ENCODE data around the gene RPL10A. TPM values are rescaled to one million over a fixed set of nuclear protein-coding genes. Genes with fewer than 3 reads are reported as not detected.

Gene RPL10A
- total RNA-seq, 1 experiment from 2014 or later = 828 TPM

DNA sequence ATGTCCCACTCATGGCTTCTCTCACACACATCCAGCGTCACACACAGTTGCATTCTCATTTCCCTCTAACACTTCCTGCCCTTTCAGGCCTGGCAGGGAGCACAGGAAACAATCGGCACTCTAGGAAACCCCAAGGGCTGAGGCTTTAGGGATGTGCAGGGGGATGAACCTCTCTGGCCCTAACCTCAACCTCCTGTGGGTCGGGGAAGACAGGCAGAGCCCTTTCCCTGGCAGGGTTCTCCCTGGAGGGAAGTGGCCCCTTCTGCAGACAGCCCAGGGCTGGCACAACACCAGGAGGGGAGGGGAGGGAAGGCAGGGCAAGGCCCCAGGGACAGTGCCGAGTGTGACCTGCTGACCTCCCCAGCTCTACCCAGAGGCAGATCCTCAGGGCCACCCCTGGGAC is 26.0 kb downstream of the RPL10A start:
- Mint-ChIP-seq H3K4me1 (ENCODE audit: low read depth, unreplicated experiment) (peaks cover 53% of the 10 kb centered on the region), H3K27ac (ENCODE audit: unreplicated experiment) (no peak overlapping the region), H3K36me3 (ENCODE audit: insufficient read depth, unreplicated experiment) (peaks cover 37% of the 10 kb centered on the region), H3K27me3 (ENCODE audit: unreplicated experiment) (no peaks in the 10 kb centered on the region), H3K9me3 (ENCODE audit: low read depth, unreplicated experiment) (peaks cover 2% of the 10 kb centered on the region), H3K4me3 (ENCODE audit: low read depth, unreplicated experiment) (no peak overlapping the region)
- DNase-seq = no peak
- CTCF ChIA-PET = no interaction called here
- BruUV-seq (replicated peaks) = no TSS peak
- TF ChIP-seq, protein P1, sequence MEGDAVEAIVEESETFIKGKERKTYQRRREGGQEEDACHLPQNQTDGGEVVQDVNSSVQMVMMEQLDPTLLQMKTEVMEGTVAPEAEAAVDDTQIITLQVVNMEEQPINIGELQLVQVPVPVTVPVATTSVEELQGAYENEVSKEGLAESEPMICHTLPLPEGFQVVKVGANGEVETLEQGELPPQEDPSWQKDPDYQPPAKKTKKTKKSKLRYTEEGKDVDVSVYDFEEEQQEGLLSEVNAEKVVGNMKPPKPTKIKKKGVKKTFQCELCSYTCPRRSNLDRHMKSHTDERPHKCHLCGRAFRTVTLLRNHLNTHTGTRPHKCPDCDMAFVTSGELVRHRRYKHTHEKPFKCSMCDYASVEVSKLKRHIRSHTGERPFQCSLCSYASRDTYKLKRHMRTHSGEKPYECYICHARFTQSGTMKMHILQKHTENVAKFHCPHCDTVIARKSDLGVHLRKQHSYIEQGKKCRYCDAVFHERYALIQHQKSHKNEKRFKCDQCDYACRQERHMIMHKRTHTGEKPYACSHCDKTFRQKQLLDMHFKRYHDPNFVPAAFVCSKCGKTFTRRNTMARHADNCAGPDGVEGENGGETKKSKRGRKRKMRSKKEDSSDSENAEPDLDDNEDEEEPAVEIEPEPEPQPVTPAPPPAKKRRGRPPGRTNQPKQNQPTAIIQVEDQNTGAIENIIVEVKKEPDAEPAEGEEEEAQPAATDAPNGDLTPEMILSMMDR (IDR thresholded peaks at IDR 0.05; ENCODE audit: unreplicated experiment) = no peak
- intact Hi-C loops (cut with micrococcal nuclease; ENCODE audit: unreplicated experiment) = no loop called here

DNA sequence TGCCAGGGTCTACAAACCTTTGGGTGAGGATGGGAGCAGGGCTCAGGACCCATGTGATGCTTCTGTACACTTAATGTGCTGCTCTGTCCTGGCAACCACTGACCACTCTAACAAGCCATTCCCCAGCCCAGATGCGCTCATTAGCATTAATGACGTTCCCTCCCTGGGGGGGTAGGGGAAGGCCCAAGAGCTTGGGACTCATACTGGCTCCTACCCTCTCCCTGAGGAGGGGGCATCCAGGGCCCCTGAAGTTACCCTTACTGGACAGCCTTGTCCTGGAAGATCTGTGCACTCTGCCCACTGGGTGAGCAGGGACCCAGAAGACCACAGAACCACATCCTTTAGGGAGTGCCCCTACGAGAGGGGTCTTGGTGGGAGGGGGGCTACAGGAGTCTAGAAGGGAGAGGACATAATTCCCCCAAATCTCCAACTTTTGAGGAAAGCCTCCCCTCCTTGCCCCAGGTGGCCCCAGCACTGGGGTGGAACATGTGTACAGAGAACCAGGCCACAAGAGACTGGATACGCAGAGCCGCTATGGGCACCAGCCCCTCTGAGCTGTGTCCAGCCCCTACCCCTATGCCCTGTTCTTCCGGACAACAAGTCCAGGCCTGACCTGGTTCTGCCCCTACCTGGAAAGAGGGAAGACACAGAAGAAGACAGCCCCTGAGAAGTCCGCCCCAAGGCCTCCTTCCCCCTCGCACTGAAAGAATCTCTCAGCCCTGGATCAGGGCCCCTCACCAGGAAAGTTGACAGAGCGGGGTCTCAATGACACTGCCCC is 27.2 kb downstream of the RPL10A start:
- CTCF ChIA-PET = interaction anchor here (0.6 to 1.0 kb wide), 2 partner anchors 21 to 48 kb away, joined by 3 to 6 read pairs; no protein-coding TSS in a partner anchor
- TSS peak; percentile 61 for BruUV-seq (replicated peaks)
- Mint-ChIP-seq H3K4me1 (ENCODE audit: low read depth, unreplicated experiment) (peaks cover 49% of the 10 kb centered on the region), H3K27me3 (ENCODE audit: unreplicated experiment) (no peaks in the 10 kb centered on the region), H3K4me3 (ENCODE audit: low read depth, unreplicated experiment) (peak overlapping the region; percentile 70), H3K9me3 (ENCODE audit: low read depth, unreplicated experiment) (peaks cover 2% of the 10 kb centered on the region), H3K27ac (ENCODE audit: unreplicated experiment) (peak overlapping the region; percentile 43), H3K36me3 (ENCODE audit: insufficient read depth, unreplicated experiment) (peaks cover 37% of the 10 kb centered on the region)
- TF ChIP-seq, protein P1 (IDR thresholded peaks at IDR 0.05; ENCODE audit: unreplicated experiment) = no peak
- intact Hi-C loops (cut with micrococcal nuclease; ENCODE audit: unreplicated experiment) = no loop called here
- no peak for DNase-seq

DNA sequence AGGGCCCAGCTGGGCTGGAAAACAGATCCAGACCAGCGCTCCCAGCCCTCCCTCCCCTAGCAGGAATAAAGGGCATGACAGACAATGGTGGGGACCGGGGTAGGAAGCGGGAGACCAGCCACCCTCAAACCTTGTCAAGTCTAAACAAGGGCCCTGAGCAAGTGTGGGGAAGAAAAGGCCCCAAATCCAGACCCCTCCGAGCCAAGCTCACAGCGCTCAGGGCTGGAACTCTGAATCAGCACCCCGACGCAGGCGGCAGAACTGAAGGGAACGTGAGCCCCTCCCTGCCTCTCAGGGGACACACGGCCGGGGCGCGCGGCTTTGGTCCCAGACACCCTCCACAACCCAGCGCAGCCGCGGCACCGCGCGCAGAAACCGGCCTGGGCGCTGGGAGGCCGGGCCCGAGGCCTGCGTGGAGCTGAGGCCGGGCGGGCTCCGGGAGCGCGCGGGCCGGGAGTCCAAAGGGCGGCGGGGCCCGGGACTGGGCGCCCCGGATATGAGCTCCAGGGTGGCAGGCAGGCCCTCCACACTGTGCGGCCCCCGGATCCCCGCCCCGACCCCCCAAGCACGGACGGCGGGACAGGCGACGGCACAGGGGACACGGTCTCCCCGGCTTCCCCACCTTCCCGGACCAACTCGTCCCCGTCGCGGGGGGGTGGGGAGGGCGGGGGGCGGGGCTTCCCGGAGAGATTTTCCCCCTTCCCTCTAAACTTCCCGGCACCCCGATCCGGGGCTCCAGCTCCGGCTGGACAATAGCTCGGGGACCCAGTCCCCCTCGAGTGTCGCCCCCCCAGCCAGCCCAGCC is 28.0 kb downstream of the RPL10A start:
- Mint-ChIP-seq H3K27me3 (ENCODE audit: unreplicated experiment) (no peaks in the 10 kb centered on the region), H3K9me3 (ENCODE audit: low read depth, unreplicated experiment) (peaks cover 2% of the 10 kb centered on the region), H3K4me3 (ENCODE audit: low read depth, unreplicated experiment) (peak overlapping the region; percentile 70), H3K4me1 (ENCODE audit: low read depth, unreplicated experiment) (peaks cover 41% of the 10 kb centered on the region), H3K36me3 (ENCODE audit: insufficient read depth, unreplicated experiment) (peaks cover 37% of the 10 kb centered on the region), H3K27ac (ENCODE audit: unreplicated experiment) (peak overlapping the region; percentile 43)
- TF ChIP-seq, protein P1 (IDR thresholded peaks at IDR 0.05; ENCODE audit: unreplicated experiment) = no peak
- CTCF ChIA-PET = interaction anchor here (0.6 to 1.0 kb wide), 3 partner anchors 21 to 26 kb away, joined by 3 to 4 read pairs (median 4); no protein-coding TSS in a partner anchor
- peak; percentile 47 for DNase-seq
- no TSS peak for BruUV-seq (replicated peaks)
- intact Hi-C loops (cut with micrococcal nuclease; ENCODE audit: unreplicated experiment) = no loop called here

DNA sequence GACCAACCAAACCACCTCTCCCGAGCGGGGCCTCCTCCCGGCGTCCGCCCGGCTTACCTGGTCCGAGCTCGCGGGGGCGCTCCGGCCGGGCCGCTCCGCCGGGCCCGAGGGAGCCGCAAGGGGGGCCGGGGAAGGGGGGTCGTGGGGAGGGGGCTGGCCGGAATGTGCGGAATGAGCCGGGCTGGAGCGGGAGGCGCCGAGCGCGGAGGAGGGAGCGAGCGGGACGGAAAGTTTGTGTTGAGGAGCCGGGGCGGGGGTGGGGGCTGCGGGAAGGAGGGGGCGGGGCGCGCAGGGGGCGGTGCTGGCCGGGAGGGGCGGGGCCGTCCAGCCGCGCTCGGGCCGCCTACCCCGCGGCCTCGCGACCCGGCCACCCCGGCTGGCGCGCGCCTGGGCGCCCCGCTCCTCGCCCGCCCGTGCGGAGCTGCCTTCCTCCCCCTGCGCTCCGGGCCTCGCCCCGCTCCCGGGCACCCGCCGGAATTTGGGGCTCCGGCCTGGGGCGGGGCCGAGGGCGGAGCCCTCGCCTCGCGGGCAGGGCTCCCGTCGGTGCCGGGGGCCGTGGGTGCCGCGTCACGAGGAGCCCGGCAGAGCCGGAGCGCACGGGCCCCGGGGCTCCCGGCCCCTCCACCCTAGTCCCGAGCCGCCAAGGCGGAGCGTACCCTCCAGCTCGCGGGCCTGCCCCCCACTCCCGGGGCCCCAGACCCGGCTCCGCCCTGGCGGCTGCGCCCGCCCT is 28.8 kb downstream of the RPL10A start, which contains the start of gene TEAD3:
TSS of gene TEAD3 (minus strand) at position 239 of the 730 bp plus-strand sequence.
- peak; percentile 84 for DNase-seq
- Mint-ChIP-seq H3K27me3 (ENCODE audit: unreplicated experiment) (no peaks in the 10 kb centered on the region), H3K27ac (ENCODE audit: unreplicated experiment) (peak within 1 kb of the TSS; percentile 43), H3K4me1 (ENCODE audit: low read depth, unreplicated experiment) (peaks cover 33% of the 10 kb centered on the region), H3K4me3 (ENCODE audit: low read depth, unreplicated experiment) (peak within 1 kb of the TSS; percentile 70), H3K9me3 (ENCODE audit: low read depth, unreplicated experiment) (peaks cover 2% of the 10 kb centered on the region), H3K36me3 (ENCODE audit: insufficient read depth, unreplicated experiment) (peaks cover 37% of the 10 kb centered on the region)
- no TSS peak for BruUV-seq (replicated peaks)
- CTCF ChIA-PET = interaction anchor here (0.6 to 1.0 kb wide), 3 partner anchors 22 to 26 kb away, joined by 3 to 4 read pairs (median 4); no protein-coding TSS in a partner anchor
- intact Hi-C loops (cut with micrococcal nuclease; ENCODE audit: unreplicated experiment) = no loop called here
- TF ChIP-seq, protein P1 (IDR thresholded peaks at IDR 0.05; ENCODE audit: unreplicated experiment) = no peak

Data from Calu3 (cell line).